ENCODE results near the gene SNX14. TPM values are rescaled to one million over a fixed set of nuclear protein-coding genes. Genes with fewer than 3 reads are reported as not detected.
"Not testable (repeated sequence)": the region's sequence is repeated elsewhere in the genome, so short reads cannot be mapped to it uniquely, and the experiment has no call there.

Gene SNX14
- total RNA-seq, 1 experiment from 2014 or later, result 84.8 TPM

- Histone ChIP-seq H3K4me2 (ENCODE audit: low read length) (no peak overlapping the region), H3K79me2 (ENCODE audit: insufficient read depth, low read length) (no peaks in the 10 kb centered on the region), H3K9ac (ENCODE audit: low read length) (no peak overlapping the region), H3K27me3 (ENCODE audit: insufficient read depth, low read length) (no peaks in the 10 kb centered on the region), H3K9me3 (ENCODE audit: control insufficient read depth in 1 of 2, insufficient read depth in 1 of 2, low read depth in 1 of 2, low read length in 2 of 2) (no peaks in the 10 kb centered on the region), H4K20me1 (ENCODE audit: insufficient read depth) (no peaks in the 10 kb centered on the region), H3K4me3 (replicated peaks in 1 of 2; ENCODE audit: low read depth in 1 of 2, low read length in 2 of 2) (no peak overlapping the region), H3K27ac (ENCODE audit: low read depth, low read length) (no peak overlapping the region), H2AFZ (ENCODE audit: low read depth, low read length, poor library complexity, severe bottlenecking) (no peak overlapping the region), H3K4me1 (ENCODE audit: control insufficient read depth in 1 of 2, insufficient read depth in 2 of 2, low read length in 2 of 2) (no peaks in the 10 kb centered on the region), H3K9me2 (ENCODE audit: insufficient read depth) (no peaks in the 10 kb centered on the region), H3K36me3 (ENCODE audit: control insufficient read depth in 1 of 2, insufficient read depth in 2 of 2, low read length in 2 of 2) (0 out of 4 replicates have a peak, but pooled peaks cover 0 to 10% of the 10 kb centered on the region in 2 experiments)
- ATAC-seq (no peak), DNase-seq (ENCODE audit: low read depth, low spot score) (no peak)
- peak; percentile 27 to 71 (median 48); a peak in 4 of 6 replicates for TF ChIP-seq CTCF (IDR thresholded peaks at IDR 0.05 in 2 of 3, conservative IDR thresholded peaks at IDR 0.05 in 1 of 3; ENCODE audit: borderline replicate concordance in 1 of 3, insufficient read depth in 1 of 3, low read depth in 2 of 3, low read length in 2 of 3)
- no peak for TF ChIP-seq SRF (IDR thresholded peaks at IDR 0.05; ENCODE audit: low read depth)
- peak; percentile 53 for TF ChIP-seq RAD21 (IDR thresholded peaks at IDR 0.05; ENCODE audit: low read depth)
- TF ChIP-seq ATF3 (IDR thresholded peaks at IDR 0.05), result no peak
- CTCF ChIA-PET, result interaction anchor here (1.0 to 3.2 kb wide), 12 partner anchors 9 to 182 kb away, joined by 3 to 27 read pairs (median 4); no protein-coding TSS in a partner anchor
- intact Hi-C loops (cut with micrococcal nuclease), result loop anchor here (1.0 kb wide), 1 partner anchor 182 kb away; no protein-coding TSS in a partner anchor
- POLR2A ChIA-PET, result interaction anchor here (0.8 to 1.5 kb wide), 2 partner anchors 12 to 72 kb away, joined by 3 read pairs; no protein-coding TSS in a partner anchor
- RAD21 ChIA-PET (ENCODE audit: low non-redundant PET in 1 of 2, low total read pairs in 2 of 2, uncharacterized antibody in 2 of 2, unreplicated experiment in 2 of 2), result interaction anchor here (1.2 to 1.6 kb wide), 2 partner anchors 182 kb away, joined by 4 to 7 read pairs; no protein-coding TSS in a partner anchor
- no TSS peak for BruUV-seq (replicated peaks)
Measured at GRCh38 chr6:85537055-85537494, 56.6 kb downstream of the SNX14 start.

- H3K79me2 ChIP-seq (ENCODE audit: insufficient read depth, low read length); H3K9ac ChIP-seq (ENCODE audit: low read length); H3K27ac ChIP-seq (ENCODE audit: low read depth, low read length); H3K27me3 ChIP-seq (ENCODE audit: insufficient read depth, low read length); H3K4me2 ChIP-seq (ENCODE audit: low read length); H3K4me3 ChIP-seq (replicated peaks in 1 of 2; ENCODE audit: low read depth in 1 of 2, low read length in 2 of 2); H3K9me3 ChIP-seq (ENCODE audit: control insufficient read depth in 1 of 2, insufficient read depth in 1 of 2, low read depth in 1 of 2, low read length in 2 of 2); POLR2A ChIA-PET; H2AFZ ChIP-seq (ENCODE audit: low read depth, low read length, poor library complexity, severe bottlenecking); H3K9me2 ChIP-seq (ENCODE audit: insufficient read depth); H4K20me1 ChIP-seq (ENCODE audit: insufficient read depth); ATAC-seq; RAD21 ChIA-PET (ENCODE audit: low non-redundant PET in 1 of 2, low total read pairs in 2 of 2, uncharacterized antibody in 2 of 2, unreplicated experiment in 2 of 2); BruUV-seq (replicated peaks); intact Hi-C loops (cut with micrococcal nuclease); DNase-seq (ENCODE audit: low read depth, low spot score); H3K4me1 ChIP-seq (ENCODE audit: control insufficient read depth in 1 of 2, insufficient read depth in 2 of 2, low read length in 2 of 2): not testable (repeated sequence)
- H3K36me3 ChIP-seq (ENCODE audit: control insufficient read depth in 1 of 2, insufficient read depth in 2 of 2, low read length in 2 of 2), result peaks cover 7 to 12% of the 10 kb centered on the region in 2 experiments; a peak in 1 of 4 replicates
- CTCF ChIA-PET, result interaction anchor here (1.2 kb wide), 1 partner anchor 13 kb away, joined by 4 read pairs; no protein-coding TSS in a partner anchor
Measured at GRCh38 chr6:85524281-85524680, 69.4 kb downstream of the SNX14 start.
